Measurements from ENCODE around the gene SRF. TPM values are rescaled to one million over a fixed set of nuclear protein-coding genes. Genes with fewer than 3 reads are reported as not detected.

The SRF gene
- total and polyA plus RNA-seq, 4 donors, result 2.0 to 11.7 (median 7.1) TPM

DNA sequence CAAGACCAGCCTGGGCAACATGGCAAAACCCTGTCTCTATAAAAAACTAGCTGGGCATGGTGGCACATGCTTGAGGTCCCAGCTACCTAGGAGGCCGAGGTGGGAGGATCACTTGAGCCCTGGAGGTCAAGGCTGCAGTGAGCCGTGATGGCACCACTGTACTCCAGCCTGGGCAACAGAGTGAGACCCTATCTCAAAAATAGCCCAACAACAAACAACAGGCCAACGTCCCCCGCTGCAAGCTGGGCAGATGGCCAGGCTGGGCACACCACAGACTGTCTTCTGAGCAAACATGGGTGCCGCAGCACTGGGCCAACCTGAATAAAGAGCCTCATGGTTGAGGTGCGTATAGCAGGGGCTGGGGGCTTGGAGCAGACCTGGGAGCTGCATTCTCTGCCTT is 46.6 kb upstream of the SRF start:
- no peaks in the 10 kb centered on the region for H3K36me3 ChIP-seq (ENCODE audit: control insufficient read depth in 4 of 4, insufficient read depth in 3 of 4, low read depth in 1 of 4, low read length in 3 of 4)
- no peak overlapping the region for H3K4me3 ChIP-seq (ENCODE audit: low read depth in 1 of 3, low read length in 3 of 3)
- H3K4me1 ChIP-seq (ENCODE audit: control insufficient read depth in 4 of 4, insufficient read depth in 4 of 4, low read length in 3 of 4), result peaks cover 0 to 6% (median 0%) of the 10 kb centered on the region in 4 donors
- TF ChIP-seq, protein P1, sequence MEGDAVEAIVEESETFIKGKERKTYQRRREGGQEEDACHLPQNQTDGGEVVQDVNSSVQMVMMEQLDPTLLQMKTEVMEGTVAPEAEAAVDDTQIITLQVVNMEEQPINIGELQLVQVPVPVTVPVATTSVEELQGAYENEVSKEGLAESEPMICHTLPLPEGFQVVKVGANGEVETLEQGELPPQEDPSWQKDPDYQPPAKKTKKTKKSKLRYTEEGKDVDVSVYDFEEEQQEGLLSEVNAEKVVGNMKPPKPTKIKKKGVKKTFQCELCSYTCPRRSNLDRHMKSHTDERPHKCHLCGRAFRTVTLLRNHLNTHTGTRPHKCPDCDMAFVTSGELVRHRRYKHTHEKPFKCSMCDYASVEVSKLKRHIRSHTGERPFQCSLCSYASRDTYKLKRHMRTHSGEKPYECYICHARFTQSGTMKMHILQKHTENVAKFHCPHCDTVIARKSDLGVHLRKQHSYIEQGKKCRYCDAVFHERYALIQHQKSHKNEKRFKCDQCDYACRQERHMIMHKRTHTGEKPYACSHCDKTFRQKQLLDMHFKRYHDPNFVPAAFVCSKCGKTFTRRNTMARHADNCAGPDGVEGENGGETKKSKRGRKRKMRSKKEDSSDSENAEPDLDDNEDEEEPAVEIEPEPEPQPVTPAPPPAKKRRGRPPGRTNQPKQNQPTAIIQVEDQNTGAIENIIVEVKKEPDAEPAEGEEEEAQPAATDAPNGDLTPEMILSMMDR (IDR thresholded peaks at IDR 0.05; ENCODE audit: low read depth, low read length, missing input control), result no peak
- no peak for TF ChIP-seq FOXA1 (IDR thresholded peaks at IDR 0.05)
- no peak for TF ChIP-seq FOXA2 (IDR thresholded peaks at IDR 0.05)
- no peak for TF ChIP-seq JUND (IDR thresholded peaks at IDR 0.05)
- no peak for TF ChIP-seq NR2F2 (IDR thresholded peaks at IDR 0.05)
- no peak for TF ChIP-seq SP1 (IDR thresholded peaks at IDR 0.05)
- TF ChIP-seq, protein P2, sequence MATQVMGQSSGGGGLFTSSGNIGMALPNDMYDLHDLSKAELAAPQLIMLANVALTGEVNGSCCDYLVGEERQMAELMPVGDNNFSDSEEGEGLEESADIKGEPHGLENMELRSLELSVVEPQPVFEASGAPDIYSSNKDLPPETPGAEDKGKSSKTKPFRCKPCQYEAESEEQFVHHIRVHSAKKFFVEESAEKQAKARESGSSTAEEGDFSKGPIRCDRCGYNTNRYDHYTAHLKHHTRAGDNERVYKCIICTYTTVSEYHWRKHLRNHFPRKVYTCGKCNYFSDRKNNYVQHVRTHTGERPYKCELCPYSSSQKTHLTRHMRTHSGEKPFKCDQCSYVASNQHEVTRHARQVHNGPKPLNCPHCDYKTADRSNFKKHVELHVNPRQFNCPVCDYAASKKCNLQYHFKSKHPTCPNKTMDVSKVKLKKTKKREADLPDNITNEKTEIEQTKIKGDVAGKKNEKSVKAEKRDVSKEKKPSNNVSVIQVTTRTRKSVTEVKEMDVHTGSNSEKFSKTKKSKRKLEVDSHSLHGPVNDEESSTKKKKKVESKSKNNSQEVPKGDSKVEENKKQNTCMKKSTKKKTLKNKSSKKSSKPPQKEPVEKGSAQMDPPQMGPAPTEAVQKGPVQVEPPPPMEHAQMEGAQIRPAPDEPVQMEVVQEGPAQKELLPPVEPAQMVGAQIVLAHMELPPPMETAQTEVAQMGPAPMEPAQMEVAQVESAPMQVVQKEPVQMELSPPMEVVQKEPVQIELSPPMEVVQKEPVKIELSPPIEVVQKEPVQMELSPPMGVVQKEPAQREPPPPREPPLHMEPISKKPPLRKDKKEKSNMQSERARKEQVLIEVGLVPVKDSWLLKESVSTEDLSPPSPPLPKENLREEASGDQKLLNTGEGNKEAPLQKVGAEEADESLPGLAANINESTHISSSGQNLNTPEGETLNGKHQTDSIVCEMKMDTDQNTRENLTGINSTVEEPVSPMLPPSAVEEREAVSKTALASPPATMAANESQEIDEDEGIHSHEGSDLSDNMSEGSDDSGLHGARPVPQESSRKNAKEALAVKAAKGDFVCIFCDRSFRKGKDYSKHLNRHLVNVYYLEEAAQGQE (IDR thresholded peaks at IDR 0.05), result no peak
- no peak for TF ChIP-seq TAF1 (conservative IDR thresholded peaks at IDR 0.05)
- TF ChIP-seq, protein P3, sequence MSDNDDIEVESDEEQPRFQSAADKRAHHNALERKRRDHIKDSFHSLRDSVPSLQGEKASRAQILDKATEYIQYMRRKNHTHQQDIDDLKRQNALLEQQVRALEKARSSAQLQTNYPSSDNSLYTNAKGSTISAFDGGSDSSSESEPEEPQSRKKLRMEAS (IDR thresholded peaks at IDR 0.05), result no peak
- no peak for TF ChIP-seq YY1 (IDR thresholded peaks at IDR 0.05)
- no peaks in the 10 kb centered on the region for H3K9me3 ChIP-seq (ENCODE audit: control insufficient read depth in 4 of 4, low read length in 3 of 4)
- H3K27me3 ChIP-seq (ENCODE audit: control insufficient read depth in 4 of 4, insufficient read depth in 4 of 4, low read length in 3 of 4), result no peaks in the 10 kb centered on the region
- 81% methylated on average over 6 of the region's 6 CpGs for WGBS
- no peak overlapping the region for H3K27ac ChIP-seq (ENCODE audit: low read depth in 1 of 2, low read length in 2 of 2)
- DNase-seq (ENCODE audit: low spot score), result no peak
- no peak overlapping the region for H3K9ac ChIP-seq (ENCODE audit: low read depth in 1 of 2, low read length in 2 of 2)

DNA sequence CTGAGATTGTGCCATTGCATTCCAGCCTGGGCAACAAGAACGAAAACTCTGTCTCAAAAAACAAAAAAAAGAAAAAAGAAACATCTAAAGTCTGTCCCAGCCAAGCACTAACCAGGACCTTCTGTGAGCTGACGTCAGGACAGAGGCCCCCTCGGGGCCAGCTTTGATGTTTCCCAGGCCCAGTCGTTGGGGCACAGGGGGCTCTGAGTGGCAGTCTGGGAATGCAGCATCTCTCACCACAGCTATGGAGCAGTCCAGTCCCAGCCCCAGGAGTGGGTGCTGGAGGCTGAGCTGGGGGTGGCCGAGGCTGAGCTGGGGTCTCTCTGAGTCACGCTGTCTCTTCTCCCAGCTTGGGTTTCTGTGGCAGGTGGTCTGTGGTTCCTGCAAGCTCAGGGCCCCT is 46.0 kb upstream of the SRF start:
- H3K9ac ChIP-seq (ENCODE audit: low read depth in 1 of 2, low read length in 2 of 2), result no peak overlapping the region
- H3K4me1 ChIP-seq (ENCODE audit: control insufficient read depth in 4 of 4, insufficient read depth in 4 of 4, low read length in 3 of 4), result peaks cover 0 to 6% (median 0%) of the 10 kb centered on the region in 4 donors
- no peaks in the 10 kb centered on the region for H3K27me3 ChIP-seq (ENCODE audit: control insufficient read depth in 4 of 4, insufficient read depth in 4 of 4, low read length in 3 of 4)
- no peak overlapping the region for H3K27ac ChIP-seq (ENCODE audit: low read depth in 1 of 2, low read length in 2 of 2)
- no peak overlapping the region for H3K4me3 ChIP-seq (ENCODE audit: low read depth in 1 of 3, low read length in 3 of 3)
- TF ChIP-seq RXRA (IDR thresholded peaks at IDR 0.05), result no peak
- TF ChIP-seq SP1 (IDR thresholded peaks at IDR 0.05), result no peak
- TF ChIP-seq, protein P3 (IDR thresholded peaks at IDR 0.05), result no peak
- TF ChIP-seq, protein P1 (IDR thresholded peaks at IDR 0.05; ENCODE audit: low read depth, low read length, missing input control), result no peak
- no peak for TF ChIP-seq GABPA (IDR thresholded peaks at IDR 0.05 in 1 of 2, conservative IDR thresholded peaks at IDR 0.05 in 1 of 2)
- TF ChIP-seq JUND (IDR thresholded peaks at IDR 0.05), result no peak
- TF ChIP-seq, protein P2 (IDR thresholded peaks at IDR 0.05), result no peak
- no peak for TF ChIP-seq RAD21 (IDR thresholded peaks at IDR 0.05)
- TF ChIP-seq HNF4G (IDR thresholded peaks at IDR 0.05), result no peak
- TF ChIP-seq, protein P4, sequence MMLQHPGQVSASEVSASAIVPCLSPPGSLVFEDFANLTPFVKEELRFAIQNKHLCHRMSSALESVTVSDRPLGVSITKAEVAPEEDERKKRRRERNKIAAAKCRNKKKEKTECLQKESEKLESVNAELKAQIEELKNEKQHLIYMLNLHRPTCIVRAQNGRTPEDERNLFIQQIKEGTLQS (IDR thresholded peaks at IDR 0.05), result no peak
- no peak for TF ChIP-seq TAF1 (conservative IDR thresholded peaks at IDR 0.05)
- TF ChIP-seq FOXA1 (IDR thresholded peaks at IDR 0.05), result no peak
- H3K36me3 ChIP-seq (ENCODE audit: control insufficient read depth in 4 of 4, insufficient read depth in 3 of 4, low read depth in 1 of 4, low read length in 3 of 4), result no peaks in the 10 kb centered on the region
- WGBS, result 88% methylated on average over 6 of the region's 6 CpGs
- no peaks in the 10 kb centered on the region for H3K9me3 ChIP-seq (ENCODE audit: control insufficient read depth in 4 of 4, low read length in 3 of 4)
- no peak for DNase-seq (ENCODE audit: low spot score)

Measured in liver (tissue), 9 donors.